NCI-H146 treated with DMSO at 0.1 percent for 48 hours (cell line): Measurements from ENCODE around the gene MBNL2.

ENCODE experiments used
- DNase-seq: peaks from one replicate; lab custom pipeline; 2025; ENCODE audit not compliant: unreplicated experiment; lab: John Stamatoyannopoulos, UW

The MBNL2 gene

GRCh38 chr13:97371486-97372109 lies 149.5 kb downstream of the MBNL2 start:
- DNase-seq = no peak

DNA sequence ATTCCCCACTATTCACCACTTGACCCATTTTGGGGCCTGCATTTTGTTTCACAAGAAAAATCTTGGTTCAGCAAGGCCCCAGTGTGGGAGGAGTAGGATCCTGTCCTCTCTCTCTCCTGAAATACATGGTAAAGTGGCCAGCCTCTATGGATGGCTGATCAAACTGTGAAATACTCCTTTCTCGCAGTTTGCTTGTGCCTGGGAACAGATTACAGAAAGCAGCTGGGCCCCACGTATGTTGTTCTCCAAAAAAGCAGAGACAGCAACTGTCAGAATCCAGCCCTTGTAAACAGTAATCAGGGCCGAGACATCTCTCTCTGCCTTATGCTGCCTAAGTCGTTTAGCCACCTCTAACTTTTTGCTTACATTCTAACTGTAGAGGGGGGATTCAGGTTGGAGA lies 150.8 kb downstream of the MBNL2 start:
- DNase-seq = no peak

GRCh38 chr13:97373787-97374186 lies 151.7 kb downstream of the MBNL2 start:
- DNase-seq = no peak

DNA sequence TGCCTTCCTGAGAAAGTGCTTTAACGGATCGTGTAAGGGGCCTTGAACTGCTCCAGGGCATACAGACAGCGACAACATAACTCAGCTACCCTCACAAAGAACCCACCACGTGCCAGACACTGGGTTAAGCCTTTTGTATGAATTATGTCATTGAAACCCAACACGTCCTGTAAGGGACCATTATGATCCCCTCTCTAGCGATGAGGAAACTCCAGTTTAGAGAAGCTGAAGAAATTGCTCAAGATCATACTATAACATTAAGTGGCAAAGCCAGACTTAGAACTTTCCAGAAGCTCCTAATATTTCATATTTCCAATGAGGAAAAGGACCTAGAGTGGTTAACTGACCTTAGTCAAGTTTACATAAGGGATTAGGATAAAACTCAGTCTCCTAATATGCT lies 154.8 kb downstream of the MBNL2 start:
- DNase-seq = no peak

DNA sequence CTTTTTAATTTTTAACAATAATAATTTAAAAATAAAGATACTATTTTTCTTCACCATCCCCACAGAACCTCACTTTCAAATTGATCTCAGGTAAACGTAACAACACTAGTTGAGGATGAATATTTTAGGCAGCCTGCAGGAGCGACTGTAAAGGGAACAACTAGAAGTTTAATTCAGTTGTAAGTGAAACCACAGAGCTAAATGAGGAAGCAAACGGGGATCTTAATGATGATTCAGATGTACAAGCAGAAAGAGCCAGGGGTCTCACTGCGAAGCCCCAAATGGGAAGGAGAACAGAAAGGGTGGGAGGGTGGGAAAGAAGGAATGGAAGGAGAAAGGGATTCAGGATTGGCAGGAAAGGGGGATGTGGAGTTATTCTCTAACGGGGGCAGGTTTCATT lies 157.3 kb downstream of the MBNL2 start:
- no peak for DNase-seq

GRCh38 chr13:97380696-97381095 lies 158.6 kb downstream of the MBNL2 start:
- DNase-seq = no peak

DNA sequence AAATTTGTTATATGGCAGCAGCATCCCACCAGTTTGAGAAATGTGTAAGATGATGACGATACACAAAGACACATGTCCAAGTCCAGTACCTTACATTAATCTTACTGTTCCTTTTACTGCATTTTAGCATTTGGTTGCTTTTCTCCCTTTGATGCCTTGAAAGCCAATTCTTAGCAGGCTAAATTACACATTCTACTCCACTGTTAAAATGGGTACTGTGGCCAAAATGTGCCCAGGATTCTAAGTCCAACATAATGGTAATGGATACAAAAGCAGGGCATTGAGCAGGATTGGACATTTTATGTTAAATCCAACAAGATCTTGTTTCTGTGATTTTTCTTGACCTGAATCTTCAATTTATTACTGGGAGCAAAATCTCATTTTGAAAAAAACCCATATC lies 159.1 kb downstream of the MBNL2 start:
- DNase-seq = no peak

GRCh38 chr13:97382276-97382675 lies 160.1 kb downstream of the MBNL2 start:
- DNase-seq = no peak

GRCh38 chr13:97384371-97384770 lies 162.2 kb downstream of the MBNL2 start:
- no peak for DNase-seq

GRCh38 chr13:97385146-97385545 lies 163.0 kb downstream of the MBNL2 start:
- no peak for DNase-seq

GRCh38 chr13:97385854-97386253 lies 163.7 kb downstream of the MBNL2 start:
- DNase-seq = no peak

- DNase-seq = no peak
These were observed 164.8 kb downstream of the MBNL2 start for GRCh38 chr13:97386801-97387484.

DNA sequence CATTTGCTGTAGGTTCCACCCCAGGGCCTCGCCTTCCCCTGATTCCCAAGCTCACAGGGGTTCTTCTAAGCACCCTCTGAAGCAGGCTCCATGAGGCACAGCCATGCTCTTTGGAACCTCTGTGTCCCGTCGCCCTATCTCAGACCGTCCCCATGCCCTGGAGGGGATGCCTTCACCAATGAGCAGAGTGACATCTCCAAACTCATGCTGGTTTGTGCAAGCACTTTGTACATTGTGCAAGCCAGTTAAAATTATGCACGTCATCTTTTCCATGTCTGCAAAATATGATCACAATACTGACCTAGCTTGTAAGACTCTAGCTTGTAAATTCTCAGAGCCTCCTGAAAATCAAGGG lies 165.3 kb downstream of the MBNL2 start:
- DNase-seq = no peak

DNA sequence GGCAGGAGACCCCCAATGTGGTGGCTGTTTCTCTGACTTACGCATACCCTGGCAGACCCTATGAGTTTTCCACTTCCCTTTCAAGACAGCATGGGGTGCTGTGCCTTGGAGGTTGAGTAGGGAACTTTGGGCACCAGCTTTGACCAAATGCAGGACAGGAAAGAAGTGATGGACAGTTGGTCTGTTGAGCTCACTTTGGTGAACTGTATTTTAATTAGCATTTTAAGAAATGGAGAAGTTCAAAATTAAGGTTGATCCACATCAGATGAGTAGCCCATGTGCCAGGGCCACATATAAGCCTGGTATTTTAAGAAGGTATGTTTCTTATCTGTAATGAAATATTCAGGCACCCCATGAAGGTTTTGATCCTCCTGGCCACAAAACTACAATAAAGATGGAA lies 165.8 kb downstream of the MBNL2 start:
- no peak for DNase-seq

DNA sequence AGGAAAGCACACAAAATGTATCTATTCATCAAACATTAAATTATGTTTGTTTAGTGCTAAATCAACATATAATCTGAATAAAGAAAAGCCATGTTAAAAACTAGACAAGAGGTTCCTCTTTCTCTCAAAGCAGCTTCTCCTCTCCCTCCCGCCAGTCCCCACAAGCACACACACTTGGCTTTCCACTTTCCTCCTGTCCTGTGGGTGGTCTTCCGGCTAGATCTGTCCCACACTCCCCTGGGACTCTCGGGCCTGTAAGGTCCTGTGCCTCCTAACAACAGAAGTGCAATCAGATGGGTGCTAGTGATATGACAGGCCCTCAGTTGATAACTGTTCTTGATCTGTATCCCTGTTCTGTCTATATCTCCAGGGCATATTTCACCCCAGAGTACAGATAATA lies 166.2 kb downstream of the MBNL2 start:
- no peak for DNase-seq

DNA sequence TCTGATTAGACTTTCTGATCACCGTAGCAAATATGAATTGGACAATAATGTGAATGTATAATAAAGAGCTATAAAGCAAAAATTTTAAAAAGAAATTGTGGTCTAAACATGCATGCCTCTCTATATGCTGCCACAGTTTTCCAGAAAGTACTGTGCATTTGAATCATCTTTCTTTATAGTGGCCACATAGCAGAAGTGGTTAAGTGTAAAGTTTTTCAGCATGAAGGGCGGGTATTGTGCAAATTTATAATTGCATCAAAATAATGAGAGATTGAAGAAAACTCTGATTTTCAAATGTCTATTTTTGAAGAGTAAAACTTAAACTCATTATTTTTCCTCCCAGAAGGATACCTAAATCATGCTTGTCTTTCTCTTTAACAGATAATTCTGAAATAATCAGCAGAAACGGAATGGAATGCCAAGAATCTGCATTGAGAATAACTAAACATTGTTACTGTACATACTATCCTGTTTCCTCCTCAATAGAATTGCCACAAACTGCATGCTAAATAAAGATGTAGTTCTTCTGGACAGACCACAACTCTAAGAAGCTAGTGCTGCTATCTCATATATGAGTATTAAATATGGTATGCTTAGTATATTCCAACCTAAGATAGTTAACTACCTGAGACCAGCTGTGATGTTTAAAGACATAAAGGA lies 168.9 kb downstream of the MBNL2 start:
- DNase-seq = no peak

- DNase-seq = no peak
These were observed 169.9 kb downstream of the MBNL2 start for GRCh38 chr13:97392020-97392419.

GRCh38 chr13:97394542-97394941 lies 172.4 kb downstream of the MBNL2 start:
- DNase-seq = no peak

GRCh38 chr13:97395447-97396136 lies 173.5 kb downstream of the MBNL2 start:
- DNase-seq = no peak

GRCh38 chr13:97397267-97397666 lies 175.1 kb downstream of the MBNL2 start:
- no peak for DNase-seq

GRCh38 chr13:97401421-97401820 lies 179.3 kb downstream of the MBNL2 start:
- DNase-seq = no peak
